ENCODE measurements around the gene ADH1A.

The ADH1A gene

GRCh38 chr4:99276417-99276816 lies 14.4 kb downstream of the ADH1A start:
- H3K27ac ChIP-seq: no peak overlapping the region
- TF ChIP-seq CTCF (conservative IDR thresholded peaks at IDR 0.05): no peak

- H3K27ac ChIP-seq: no peak overlapping the region
- no peak for TF ChIP-seq CTCF (conservative IDR thresholded peaks at IDR 0.05)
These were observed 14.9 kb downstream of the ADH1A start for GRCh38 chr4:99275885-99276284.

GRCh38 chr4:99275050-99275449 lies 15.7 kb downstream of the ADH1A start:
- no peak for TF ChIP-seq CTCF (conservative IDR thresholded peaks at IDR 0.05)
- H3K27ac ChIP-seq: no peak overlapping the region

- no peak for TF ChIP-seq CTCF (conservative IDR thresholded peaks at IDR 0.05)
- no peak overlapping the region for H3K27ac ChIP-seq
These were observed 17.1 kb downstream of the ADH1A start for GRCh38 chr4:99273704-99274103.

GRCh38 chr4:99264927-99265326 lies 25.9 kb downstream of the ADH1A start:
- no peak overlapping the region for H3K27ac ChIP-seq
- TF ChIP-seq CTCF (conservative IDR thresholded peaks at IDR 0.05): no peak

GRCh38 chr4:99252746-99253145 lies 38.0 kb downstream of the ADH1A start:
- no peak for TF ChIP-seq CTCF (conservative IDR thresholded peaks at IDR 0.05)

GRCh38 chr4:99248714-99249113 lies 42.1 kb downstream of the ADH1A start:
- TF ChIP-seq CTCF (conservative IDR thresholded peaks at IDR 0.05): no peak
- H3K27ac ChIP-seq: no peak overlapping the region

More at GRCh38 chr4:99252746-99253145, 38.0 kb downstream of the ADH1A start:
- H3K27ac ChIP-seq: no peak overlapping the region

GRCh38 chr4:99235955-99236354 lies 54.8 kb downstream of the ADH1A start:
- H3K27ac ChIP-seq: no peak overlapping the region
- no peak for TF ChIP-seq CTCF (conservative IDR thresholded peaks at IDR 0.05)
